A549 (cell line): ENCODE measurements around the gene HBG1. TPM values are rescaled to one million over a fixed set of nuclear protein-coding genes. Genes with fewer than 3 reads are reported as not detected.

Source experiments
- ATAC-seq, 2 experiments: fragments of 200-7000 bp in 1 of 2; fragments of >200 bp in 1 of 2; cut with Nextera tagmentation in 1 of 2; cut with Tn5 transposase in 1 of 2; 3 replicates each; pipeline versions ENCODE4 v1.8.0 to v1.9.1; 2018 to 2020; ENCODE audit warnings: mild to moderate bottlenecking in 1 of 2, moderate library complexity in 1 of 2
- CTCF ChIA-PET: fragments of 300-600 bp; sonication (Branson Sonifier 250); formaldehyde crosslinking; extraction: SDS; loops from one replicate; lab custom pipeline; 2021; ENCODE audit warnings: antibody characterized with exemption, inconsistent platforms; lab: Yijun Ruan, JAX
- POLR2A ChIA-PET: fragments of 350-600 bp; formaldehyde crosslinking; extraction: SDS; loops from one replicate; lab custom pipeline; 2021; ENCODE audit warnings: antibody characterized with exemption, inconsistent platforms; lab: Yijun Ruan, JAX
- DNase-seq, 2 experiments: peaks; one replicate each; pipeline versions ENCODE4 v3.0.0 to v3.0.0-alpha.2; 2011 to 2016; ENCODE audit warnings: low read depth in 1 of 2, low spot score in 1 of 2
- FAIRE-seq: peaks from 2 replicates; lab custom pipeline; 2011; peaks lifted over from hg19 to GRCh38; lab: Jason Lieb, UNC
- H3K27ac ChIP-seq, 2 experiments: fragments of >200 bp; sonication (Bioruptor Twin); formaldehyde crosslinking; 3 replicates each; pipeline ENCODE4 v1.5.1; 2016 to 2017
- H3K4me1 ChIP-seq: fragments of >200 bp; sonication (Bioruptor Twin); formaldehyde crosslinking; 3 replicates; pipeline ENCODE4 v1.6.1; 2016
- H3K4me2 ChIP-seq: fragments of >200 bp; sonication (Bioruptor Twin); formaldehyde crosslinking; 3 replicates; pipeline ENCODE4 v1.6.1; 2016
- H3K4me3 ChIP-seq: fragments of >200 bp; sonication (Bioruptor Twin); formaldehyde crosslinking; 3 replicates; pipeline ENCODE4 v1.5.1; 2016
- H3K9me3 ChIP-seq: fragments of >200 bp; sonication (Bioruptor Twin); formaldehyde crosslinking; 3 replicates; pipeline ENCODE4 v1.6.1; 2016
- CEBPB ChIP-seq, 2 experiments: fragments of >200 bp in 1 of 2; sonication (Bioruptor Twin) in 1 of 2; formaldehyde crosslinking in 1 of 2; IDR thresholded peaks; 2 replicates each; pipeline ENCODE4 v1.6.1; 2012 to 2016
- CHD4 ChIP-seq: fragments of 200-600 bp; sonication (generic); IDR thresholded peaks from 2 replicates; pipeline ENCODE4 v1.6.1; 2016; ENCODE audit warnings: antibody characterized with exemption, mild to moderate bottlenecking, borderline replicate concordance
- EHF ChIP-seq: fragments of 250-450 bp; sonication (Bioruptor Pico); IDR thresholded peaks from 2 replicates; pipeline ENCODE4 v1.5.0; 2020; ENCODE audit warnings: mild to moderate bottlenecking
- ESRRA ChIP-seq: fragments of 150-350 bp; IDR thresholded peaks from 2 replicates; pipeline ENCODE4 v1.6.1; 2014; ENCODE audit warnings: mild to moderate bottlenecking, low read length, borderline replicate concordance
- FOXS1 ChIP-seq: fragments of 250-450 bp; sonication (Bioruptor Pico); IDR thresholded peaks from 2 replicates; pipeline ENCODE4 v1.5.0; 2020; ENCODE audit warnings: mild to moderate bottlenecking, moderate library complexity
- GATA3 ChIP-seq: IDR thresholded peaks from 2 replicates; pipeline ENCODE4 v1.6.1; 2012; ENCODE audit warnings: borderline replicate concordance
- HOXB5 ChIP-seq: fragments of 250-450 bp; sonication (Bioruptor Pico); IDR thresholded peaks from 2 replicates; pipeline ENCODE4 v1.5.0; 2020; ENCODE audit warnings: mild to moderate bottlenecking, moderate library complexity
- KDM1A ChIP-seq: fragments of 200-600 bp; sonication (generic); IDR thresholded peaks from 2 replicates; pipeline ENCODE4 v1.6.1; 2016; ENCODE audit warnings: low read depth, mild to moderate bottlenecking
- KDM5A ChIP-seq: fragments of 200-600 bp; sonication (generic); IDR thresholded peaks from 2 replicates; pipeline ENCODE4 v1.6.1; 2016; ENCODE audit warnings: antibody characterized with exemption, mild to moderate bottlenecking
- MAFK ChIP-seq: fragments of 450-650 bp; IDR thresholded peaks from 2 replicates; pipeline ENCODE4 v1.6.1; 2014; ENCODE audit not compliant: partially characterized antibody
- MAZ ChIP-seq: fragments of 150-350 bp; IDR thresholded peaks from 2 replicates; pipeline ENCODE4 v1.6.1; 2014; ENCODE audit warnings: antibody characterized with exemption, low read depth, low read length, borderline replicate concordance
- NFE2L2 ChIP-seq: fragments of 150-350 bp; conservative IDR thresholded peaks from 2 replicates; pipeline ENCODE4 v1.6.1; 2014; ENCODE audit warnings: low read length
- RARB ChIP-seq: fragments of 250-450 bp; sonication (Bioruptor Pico); IDR thresholded peaks from 2 replicates; pipeline ENCODE4 v1.8.0; 2021; ENCODE audit warnings: mild to moderate bottlenecking, moderate library complexity
- RCOR1 ChIP-seq: fragments of 150-350 bp; IDR thresholded peaks from 2 replicates; pipeline ENCODE4 v1.6.1; 2014; ENCODE audit warnings: antibody characterized with exemption, low read length, low read depth
- RFX5 ChIP-seq: fragments of 450-650 bp; IDR thresholded peaks from 2 replicates; pipeline ENCODE4 v1.7.1; 2014; ENCODE audit warnings: antibody characterized with exemption, mild to moderate bottlenecking, moderate library complexity
- SREBF2 ChIP-seq: fragments of 450-650 bp; IDR thresholded peaks from 2 replicates; pipeline ENCODE4 v1.6.1; 2014; ENCODE audit warnings: mild to moderate bottlenecking, moderate library complexity
- TP53 ChIP-seq: fragments of 250-450 bp; sonication (Bioruptor Pico); IDR thresholded peaks from 2 replicates; pipeline ENCODE4 v1.5.0; 2021; ENCODE audit warnings: mild to moderate bottlenecking, moderate library complexity
- ZC3H11A ChIP-seq: fragments of 450-650 bp; IDR thresholded peaks from 2 replicates; pipeline ENCODE4 v1.6.1; 2014; ENCODE audit warnings: antibody characterized with exemption, mild to moderate bottlenecking
- ZSCAN20 ChIP-seq: fragments of 250-450 bp; sonication (Bioruptor Pico); IDR thresholded peaks from 2 replicates; pipeline ENCODE4 v1.8.0; 2022; ENCODE audit warnings: mild to moderate bottlenecking, moderate library complexity
- WGBS: methylation state at CpG from one replicate; pipeline ENCODE4 v1.1.6; 2017; ENCODE audit errors: missing lambda C conversion rate; 5-methylcytosine and 5-hydroxymethylcytosine counted together
- polyA plus RNA-seq, 4 experiments: library from polyadenylated mRNA; depleted of rRNA in 3 of 4; stranded (reverse); fragments of >200 nt; fragmentation: RNase III in 1 of 4; extraction: RNeasy Plus Mini Kit Qiagen cat#74134 plus additional on column Dnase treatment in 1 of 4; gene quantifications; 2 replicates in 3 of 4; 3 replicates in 1 of 4; pipeline ENCODE4 v1.2.3, GENCODE V29; 2011 to 2017
- TF ChIP-seq, protein P1 (sequence below): fragments of >200 bp; sonication (Bioruptor Twin); formaldehyde crosslinking; IDR thresholded peaks from 2 replicates; pipeline ENCODE4 v1.6.1; 2016
- TF ChIP-seq, protein P2 (sequence below): fragments of >200 bp; sonication (Bioruptor Twin); formaldehyde crosslinking; IDR thresholded peaks from 3 replicates; pipeline ENCODE4 v1.6.1; 2016
- TF ChIP-seq, protein P3 (sequence below): fragments of >200 bp; sonication (Bioruptor Twin); formaldehyde crosslinking; IDR thresholded peaks from 3 replicates; pipeline ENCODE4 v1.5.1; 2016
- TF ChIP-seq, protein P4 (sequence below): fragments of 250-450 bp; sonication (Bioruptor Pico); IDR thresholded peaks from 2 replicates; pipeline ENCODE4 v1.5.0; 2021; ENCODE audit warnings: mild to moderate bottlenecking, moderate library complexity, borderline replicate concordance
- TF ChIP-seq, protein P5 (sequence below): IDR thresholded peaks from 2 replicates; pipeline ENCODE4 v1.6.1; 2012
- TF ChIP-seq, protein P6 (sequence below): fragments of 250-450 bp; sonication (Bioruptor Pico); IDR thresholded peaks from 2 replicates; pipeline ENCODE4 v1.5.0; 2020; ENCODE audit warnings: low read depth, mild to moderate bottlenecking, moderate library complexity
- TF ChIP-seq, protein P7 (sequence below): fragments of 150-350 bp; IDR thresholded peaks from 2 replicates; pipeline ENCODE4 v1.6.1; 2014; ENCODE audit warnings: low read depth, mild to moderate bottlenecking, low read length

The HBG1 gene
- polyA plus RNA-seq, 2 of the 4 experiments (the other 2 are of a cell fraction) = not detected

DNA sequence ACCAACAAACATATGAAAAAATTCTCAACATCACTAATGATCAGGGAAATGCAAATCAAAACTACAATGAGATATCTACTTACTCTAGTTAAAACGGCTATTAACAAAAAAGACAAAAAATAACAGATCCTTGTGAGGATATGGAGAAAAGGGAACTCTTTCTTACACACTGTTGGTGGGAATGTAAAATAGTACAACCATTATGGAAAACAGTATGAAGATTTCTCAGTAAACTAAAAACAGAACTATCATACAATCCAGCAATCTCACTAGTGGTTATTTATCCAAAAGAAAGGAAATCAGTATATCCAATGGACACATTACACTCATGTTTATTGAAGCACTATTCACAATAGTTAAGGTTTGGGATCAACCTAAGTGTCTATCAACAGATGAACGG is 16.2 kb upstream of the HBG1 start (continued):
- TF ChIP-seq, protein P1, sequence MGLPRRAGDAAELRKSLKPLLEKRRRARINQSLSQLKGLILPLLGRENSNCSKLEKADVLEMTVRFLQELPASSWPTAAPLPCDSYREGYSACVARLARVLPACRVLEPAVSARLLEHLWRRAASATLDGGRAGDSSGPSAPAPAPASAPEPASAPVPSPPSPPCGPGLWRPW = no peak
- TF ChIP-seq KDM5A = no peak
- TF ChIP-seq, protein P2, sequence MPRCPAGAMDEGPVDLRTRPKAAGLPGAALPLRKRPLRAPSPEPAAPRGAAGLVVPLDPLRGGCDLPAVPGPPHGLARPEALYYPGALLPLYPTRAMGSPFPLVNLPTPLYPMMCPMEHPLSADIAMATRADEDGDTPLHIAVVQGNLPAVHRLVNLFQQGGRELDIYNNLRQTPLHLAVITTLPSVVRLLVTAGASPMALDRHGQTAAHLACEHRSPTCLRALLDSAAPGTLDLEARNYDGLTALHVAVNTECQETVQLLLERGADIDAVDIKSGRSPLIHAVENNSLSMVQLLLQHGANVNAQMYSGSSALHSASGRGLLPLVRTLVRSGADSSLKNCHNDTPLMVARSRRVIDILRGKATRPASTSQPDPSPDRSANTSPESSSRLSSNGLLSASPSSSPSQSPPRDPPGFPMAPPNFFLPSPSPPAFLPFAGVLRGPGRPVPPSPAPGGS = no peak

DNA sequence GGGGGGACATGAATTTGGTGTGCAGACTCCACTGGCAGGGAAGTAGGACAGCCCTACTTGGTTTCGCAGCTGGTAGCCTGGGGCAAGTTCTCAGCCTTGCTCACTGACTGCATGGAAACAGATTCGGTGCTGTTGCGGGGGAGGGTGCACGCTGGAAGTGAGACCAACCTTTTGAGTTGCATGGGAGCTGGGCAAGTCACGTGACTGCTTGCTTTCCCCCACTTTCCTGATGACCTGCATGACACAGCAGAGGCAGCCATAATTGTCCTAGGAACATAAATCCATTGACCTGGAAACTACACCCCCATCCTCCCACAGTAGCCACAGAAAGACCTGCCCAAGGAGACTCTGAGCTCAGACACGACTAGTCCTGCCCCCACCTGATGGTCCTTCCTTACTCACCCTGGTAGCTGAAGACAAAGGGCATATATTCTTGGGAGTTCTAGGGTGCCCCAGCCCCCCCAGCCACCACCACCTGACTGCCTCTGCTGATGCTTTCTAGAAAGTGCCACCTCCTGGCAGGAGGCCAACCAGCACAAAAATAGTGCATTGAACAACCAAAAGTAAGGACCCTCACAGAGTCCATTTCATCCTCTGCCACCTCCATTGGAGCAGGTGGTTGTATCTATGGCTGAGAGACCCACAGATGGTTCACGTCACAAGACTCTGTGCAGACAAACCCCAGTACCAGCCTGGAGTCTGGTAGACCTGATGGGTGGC is 9.0 kb upstream of the HBG1 start:
- Histone ChIP-seq H3K4me1 (no peaks in the 10 kb centered on the region), H3K9me3 (no peaks in the 10 kb centered on the region), H3K27ac (no peak overlapping the region), H3K4me2 (no peak overlapping the region), H3K4me3 (no peak overlapping the region)
- ATAC-seq = no peak
- TF ChIP-seq KDM1A (no peak), RARB (CRISPR knock-in tag) (no peak), ZSCAN20 (CRISPR knock-in tag) (no peak), NFE2L2 (no peak), HOXB5 (CRISPR knock-in tag) (no peak), ZC3H11A (no peak), ESRRA (no peak), CHD4 (no peak), RCOR1 (no peak), FOXS1 (CRISPR knock-in tag) (no peak), GATA3 (no peak)
- TF ChIP-seq, protein P3, sequence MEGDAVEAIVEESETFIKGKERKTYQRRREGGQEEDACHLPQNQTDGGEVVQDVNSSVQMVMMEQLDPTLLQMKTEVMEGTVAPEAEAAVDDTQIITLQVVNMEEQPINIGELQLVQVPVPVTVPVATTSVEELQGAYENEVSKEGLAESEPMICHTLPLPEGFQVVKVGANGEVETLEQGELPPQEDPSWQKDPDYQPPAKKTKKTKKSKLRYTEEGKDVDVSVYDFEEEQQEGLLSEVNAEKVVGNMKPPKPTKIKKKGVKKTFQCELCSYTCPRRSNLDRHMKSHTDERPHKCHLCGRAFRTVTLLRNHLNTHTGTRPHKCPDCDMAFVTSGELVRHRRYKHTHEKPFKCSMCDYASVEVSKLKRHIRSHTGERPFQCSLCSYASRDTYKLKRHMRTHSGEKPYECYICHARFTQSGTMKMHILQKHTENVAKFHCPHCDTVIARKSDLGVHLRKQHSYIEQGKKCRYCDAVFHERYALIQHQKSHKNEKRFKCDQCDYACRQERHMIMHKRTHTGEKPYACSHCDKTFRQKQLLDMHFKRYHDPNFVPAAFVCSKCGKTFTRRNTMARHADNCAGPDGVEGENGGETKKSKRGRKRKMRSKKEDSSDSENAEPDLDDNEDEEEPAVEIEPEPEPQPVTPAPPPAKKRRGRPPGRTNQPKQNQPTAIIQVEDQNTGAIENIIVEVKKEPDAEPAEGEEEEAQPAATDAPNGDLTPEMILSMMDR = no peak
- TF ChIP-seq, protein P4, sequence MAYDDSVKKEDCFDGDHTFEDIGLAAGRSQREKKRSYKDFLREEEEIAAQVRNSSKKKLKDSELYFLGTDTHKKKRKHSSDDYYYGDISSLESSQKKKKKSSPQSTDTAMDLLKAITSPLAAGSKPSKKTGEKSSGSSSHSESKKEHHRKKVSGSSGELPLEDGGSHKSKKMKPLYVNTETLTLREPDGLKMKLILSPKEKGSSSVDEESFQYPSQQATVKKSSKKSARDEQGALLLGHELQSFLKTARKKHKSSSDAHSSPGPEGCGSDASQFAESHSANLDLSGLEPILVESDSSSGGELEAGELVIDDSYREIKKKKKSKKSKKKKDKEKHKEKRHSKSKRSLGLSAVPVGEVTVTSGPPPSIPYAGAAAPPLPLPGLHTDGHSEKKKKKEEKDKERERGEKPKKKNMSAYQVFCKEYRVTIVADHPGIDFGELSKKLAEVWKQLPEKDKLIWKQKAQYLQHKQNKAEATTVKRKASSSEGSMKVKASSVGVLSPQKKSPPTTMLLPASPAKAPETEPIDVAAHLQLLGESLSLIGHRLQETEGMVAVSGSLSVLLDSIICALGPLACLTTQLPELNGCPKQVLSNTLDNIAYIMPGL = no peak
- TF ChIP-seq, protein P5, sequence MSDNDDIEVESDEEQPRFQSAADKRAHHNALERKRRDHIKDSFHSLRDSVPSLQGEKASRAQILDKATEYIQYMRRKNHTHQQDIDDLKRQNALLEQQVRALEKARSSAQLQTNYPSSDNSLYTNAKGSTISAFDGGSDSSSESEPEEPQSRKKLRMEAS = no peak
- TF ChIP-seq, protein P6, sequence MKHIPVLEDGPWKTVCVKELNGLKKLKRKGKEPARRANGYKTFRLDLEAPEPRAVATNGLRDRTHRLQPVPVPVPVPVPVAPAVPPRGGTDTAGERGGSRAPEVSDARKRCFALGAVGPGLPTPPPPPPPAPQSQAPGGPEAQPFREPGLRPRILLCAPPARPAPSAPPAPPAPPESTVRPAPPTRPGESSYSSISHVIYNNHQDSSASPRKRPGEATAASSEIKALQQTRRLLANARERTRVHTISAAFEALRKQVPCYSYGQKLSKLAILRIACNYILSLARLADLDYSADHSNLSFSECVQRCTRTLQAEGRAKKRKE (CRISPR knock-in tag) = no peak
- 49% methylated on average over 7 of the region's 7 CpGs for WGBS
- ChIA-PET POLR2A (no interaction called here), CTCF (interaction anchor here (0.8 to 1.6 kb wide), 2 partner anchors 9 to 19 kb away, joined by 3 to 5 read pairs; no protein-coding TSS in a partner anchor)
- DNase-seq = no peak
- no peak for FAIRE-seq

DNA sequence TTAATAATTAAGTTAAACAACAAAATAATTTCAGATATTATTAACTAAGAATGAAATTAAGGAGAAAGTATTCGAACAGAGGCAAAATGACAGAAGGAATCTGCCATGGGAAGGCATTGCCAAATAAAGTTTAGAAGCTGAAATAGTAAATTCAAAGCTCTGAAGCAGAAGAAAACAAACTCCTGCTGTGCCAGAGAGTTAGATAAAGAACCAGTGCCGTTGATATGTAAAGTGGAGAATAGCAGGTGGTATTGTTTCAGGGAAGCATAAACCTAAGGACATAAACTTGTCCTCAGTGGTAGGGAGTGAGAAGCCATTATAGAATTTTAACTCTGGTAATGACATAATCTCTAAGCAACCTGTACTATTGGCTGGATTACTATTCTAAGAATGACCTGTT is 7.6 kb upstream of the HBG1 start:
- Histone ChIP-seq H3K4me3 (no peak overlapping the region), H3K4me2 (no peak overlapping the region), H3K4me1 (no peaks in the 10 kb centered on the region), H3K9me3 (no peaks in the 10 kb centered on the region), H3K27ac (no peak overlapping the region)
- WGBS = 16% methylated on average over 2 of the region's 2 CpGs
- ChIA-PET POLR2A (no interaction called here), CTCF (no interaction called here)
- no peak for FAIRE-seq
- no peak for ATAC-seq
- DNase-seq = no peak
- TF ChIP-seq, protein P7, sequence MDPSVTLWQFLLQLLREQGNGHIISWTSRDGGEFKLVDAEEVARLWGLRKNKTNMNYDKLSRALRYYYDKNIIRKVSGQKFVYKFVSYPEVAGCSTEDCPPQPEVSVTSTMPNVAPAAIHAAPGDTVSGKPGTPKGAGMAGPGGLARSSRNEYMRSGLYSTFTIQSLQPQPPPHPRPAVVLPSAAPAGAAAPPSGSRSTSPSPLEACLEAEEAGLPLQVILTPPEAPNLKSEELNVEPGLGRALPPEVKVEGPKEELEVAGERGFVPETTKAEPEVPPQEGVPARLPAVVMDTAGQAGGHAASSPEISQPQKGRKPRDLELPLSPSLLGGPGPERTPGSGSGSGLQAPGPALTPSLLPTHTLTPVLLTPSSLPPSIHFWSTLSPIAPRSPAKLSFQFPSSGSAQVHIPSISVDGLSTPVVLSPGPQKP = no peak
- TF ChIP-seq CEBPB (IDR thresholded peaks at IDR 0.05) (no peak), KDM5A (no peak), SREBF2 (no peak), TP53 (CRISPR knock-in tag) (no peak), MAZ (no peak), FOXS1 (CRISPR knock-in tag) (no peak), RFX5 (no peak), MAFK (no peak), EHF (CRISPR knock-in tag) (no peak)
- TF ChIP-seq, protein P4 = no peak
- TF ChIP-seq, protein P5 = no peak
